ENCODE results near the gene GPR171.

Gene GPR171

DNA sequence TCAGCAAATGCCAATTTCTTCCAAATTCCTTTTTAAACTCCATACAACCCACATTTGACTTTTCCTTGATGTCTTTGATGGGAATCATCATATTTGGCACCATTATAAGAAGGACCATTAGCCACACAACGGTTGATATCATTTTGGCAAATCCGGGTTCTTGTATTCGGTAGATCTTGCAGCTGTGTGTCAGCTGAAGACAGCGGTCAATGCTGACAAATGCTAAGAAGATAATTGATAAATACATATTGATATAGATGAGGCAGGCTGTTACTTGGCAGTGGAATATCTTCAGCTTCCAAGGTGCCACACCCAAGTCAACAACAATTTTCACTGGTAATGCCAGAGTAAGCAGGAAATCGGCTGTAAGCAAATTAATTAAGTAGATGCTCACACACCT lies 4.2 kb downstream of the GPR171 start:
- CTCF ChIA-PET = interaction anchor here (5.4 kb wide), 1 partner anchor 29 kb away, joined by 24 read pairs; no protein-coding TSS in a partner anchor
- TF ChIP-seq, protein P1, sequence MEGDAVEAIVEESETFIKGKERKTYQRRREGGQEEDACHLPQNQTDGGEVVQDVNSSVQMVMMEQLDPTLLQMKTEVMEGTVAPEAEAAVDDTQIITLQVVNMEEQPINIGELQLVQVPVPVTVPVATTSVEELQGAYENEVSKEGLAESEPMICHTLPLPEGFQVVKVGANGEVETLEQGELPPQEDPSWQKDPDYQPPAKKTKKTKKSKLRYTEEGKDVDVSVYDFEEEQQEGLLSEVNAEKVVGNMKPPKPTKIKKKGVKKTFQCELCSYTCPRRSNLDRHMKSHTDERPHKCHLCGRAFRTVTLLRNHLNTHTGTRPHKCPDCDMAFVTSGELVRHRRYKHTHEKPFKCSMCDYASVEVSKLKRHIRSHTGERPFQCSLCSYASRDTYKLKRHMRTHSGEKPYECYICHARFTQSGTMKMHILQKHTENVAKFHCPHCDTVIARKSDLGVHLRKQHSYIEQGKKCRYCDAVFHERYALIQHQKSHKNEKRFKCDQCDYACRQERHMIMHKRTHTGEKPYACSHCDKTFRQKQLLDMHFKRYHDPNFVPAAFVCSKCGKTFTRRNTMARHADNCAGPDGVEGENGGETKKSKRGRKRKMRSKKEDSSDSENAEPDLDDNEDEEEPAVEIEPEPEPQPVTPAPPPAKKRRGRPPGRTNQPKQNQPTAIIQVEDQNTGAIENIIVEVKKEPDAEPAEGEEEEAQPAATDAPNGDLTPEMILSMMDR (IDR thresholded peaks at IDR 0.05; ENCODE audit: control extremely low read depth, extremely low read depth, low read depth, missing control alignments) = no peak
- DNase-seq (ENCODE audit: extremely low spot score) = no peak

DNA sequence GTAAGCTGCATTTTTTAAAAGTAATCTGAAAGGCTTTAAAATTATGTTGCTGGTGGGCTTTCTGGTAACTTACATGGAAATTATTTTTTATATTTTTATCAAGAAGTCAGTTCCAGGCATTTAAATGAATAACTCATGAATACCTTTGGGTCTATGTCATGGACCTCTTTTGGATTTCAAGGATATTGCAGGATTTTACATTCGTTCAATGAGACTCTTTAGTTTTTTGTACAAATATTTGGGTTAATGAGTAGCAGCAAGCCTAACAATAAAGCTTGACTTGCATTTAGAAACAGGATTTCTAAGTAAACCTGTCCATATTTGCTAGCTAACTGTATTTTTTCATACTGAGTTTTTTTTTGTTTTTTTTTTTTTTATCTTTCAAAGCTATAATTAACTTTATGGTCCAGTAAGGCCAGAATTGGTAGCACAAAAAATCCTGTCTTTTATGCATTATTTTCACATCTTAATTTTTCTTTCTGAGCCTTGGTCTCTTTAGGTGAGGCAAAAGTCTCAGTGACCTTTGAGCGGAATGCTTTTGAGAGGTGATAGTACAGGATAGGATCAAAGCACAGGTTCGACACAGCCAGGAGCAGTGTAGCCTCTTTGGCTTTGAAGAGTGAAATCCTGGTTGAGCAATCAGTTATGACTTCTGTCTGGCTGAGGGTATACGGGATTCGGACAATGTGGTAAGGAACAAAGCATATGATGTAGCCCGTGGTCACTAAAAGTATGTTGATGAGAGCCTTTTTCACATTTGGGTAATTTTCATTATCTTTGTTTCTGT lies 4.8 kb downstream of the GPR171 start:
- POLR2A ChIA-PET = interaction anchor here (0.7 kb wide), 1 partner anchor 195 kb away, joined by 4 read pairs; no protein-coding TSS in a partner anchor
- CTCF ChIA-PET = interaction anchor here (0.7 to 5.4 kb wide), 5 partner anchors 9 to 83 kb away, joined by 3 to 24 read pairs (median 3); no protein-coding TSS in a partner anchor
- TF ChIP-seq, protein P1 (IDR thresholded peaks at IDR 0.05; ENCODE audit: control extremely low read depth, extremely low read depth, low read depth, missing control alignments) = no peak
- no peak for DNase-seq (ENCODE audit: extremely low spot score)

More for the DNA sequence above, 4.2 kb downstream of the GPR171 start:
- POLR2A ChIA-PET = no interaction called here

DNA sequence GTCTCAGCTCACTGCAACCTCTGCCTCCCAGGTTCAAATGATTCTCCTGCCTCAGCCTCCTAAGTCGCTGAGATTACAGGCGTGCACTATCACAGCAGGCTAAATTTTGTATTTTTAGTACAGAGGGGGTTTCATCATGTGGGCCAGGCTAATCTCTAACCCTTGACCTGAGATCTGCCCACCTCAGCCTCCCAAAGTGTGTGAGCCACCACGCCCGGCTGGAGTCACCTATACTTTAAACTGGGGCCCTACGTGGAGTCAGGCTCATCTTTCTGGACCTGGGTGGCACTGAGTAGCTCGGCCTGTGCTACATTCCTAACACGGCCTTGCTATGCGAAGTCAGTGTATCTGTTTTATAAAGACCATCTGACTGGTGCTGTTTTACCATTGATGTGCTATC lies 5.8 kb downstream of the GPR171 start:
- CTCF ChIA-PET = interaction anchor here (0.8 to 3.2 kb wide), 6 partner anchors 10 to 34 kb away, joined by 3 to 21 read pairs (median 4); no protein-coding TSS in a partner anchor
- POLR2A ChIA-PET = no interaction called here
- TF ChIP-seq, protein P1 (IDR thresholded peaks at IDR 0.05; ENCODE audit: control extremely low read depth, extremely low read depth, low read depth, missing control alignments) = no peak
- DNase-seq (ENCODE audit: extremely low spot score) = no peak

DNA sequence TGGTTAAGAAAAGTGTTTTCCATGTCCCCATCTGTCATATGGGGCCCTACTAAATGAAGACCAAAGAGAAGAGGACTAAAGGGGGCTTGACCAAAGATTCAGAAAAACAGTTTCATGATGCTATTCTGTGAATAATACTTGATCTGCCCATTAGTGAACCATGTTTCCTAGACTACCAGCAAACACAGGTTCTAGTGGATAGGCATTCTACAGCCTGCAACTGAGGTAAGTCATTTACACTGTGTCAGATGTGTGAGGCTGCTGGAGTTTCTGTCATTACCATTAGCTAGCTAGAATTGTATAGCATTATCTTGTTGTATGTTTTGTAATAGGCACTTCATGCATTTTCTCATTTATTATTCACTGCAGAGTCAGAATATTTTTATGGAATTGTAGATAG lies 6.6 kb downstream of the GPR171 start:
- ChIA-PET POLR2A (no interaction called here), CTCF (interaction anchor here (1.0 to 3.2 kb wide), 4 partner anchors 11 to 33 kb away, joined by 3 to 21 read pairs (median 8); no protein-coding TSS in a partner anchor)
- no peak for DNase-seq (ENCODE audit: extremely low spot score)
- TF ChIP-seq, protein P1 (IDR thresholded peaks at IDR 0.05; ENCODE audit: control extremely low read depth, extremely low read depth, low read depth, missing control alignments) = no peak

DNA sequence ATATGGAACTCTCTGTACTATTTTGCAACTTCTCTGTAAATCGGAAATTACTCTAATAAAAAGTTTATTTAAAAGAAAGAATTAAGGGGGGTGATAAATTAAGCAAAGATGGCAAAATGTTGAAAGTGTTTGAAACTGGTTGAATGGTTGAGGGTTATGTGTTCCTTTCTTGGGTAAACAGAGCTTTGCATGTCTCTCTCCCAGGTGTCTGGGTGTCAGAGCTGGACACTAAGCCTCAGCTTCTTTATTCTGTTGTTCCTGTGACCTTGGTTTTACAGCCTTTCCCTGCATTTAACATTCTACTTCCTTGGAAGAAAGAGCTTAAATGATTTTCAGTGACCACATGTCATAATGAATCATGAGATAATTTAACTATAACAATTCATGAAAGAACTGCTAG lies 7.2 kb downstream of the GPR171 start:
- CTCF ChIA-PET = interaction anchor here (2.1 to 3.2 kb wide), 3 partner anchors 10 to 33 kb away, joined by 5 to 21 read pairs (median 11); no protein-coding TSS in a partner anchor
- DNase-seq (ENCODE audit: extremely low spot score) = no peak

DNA sequence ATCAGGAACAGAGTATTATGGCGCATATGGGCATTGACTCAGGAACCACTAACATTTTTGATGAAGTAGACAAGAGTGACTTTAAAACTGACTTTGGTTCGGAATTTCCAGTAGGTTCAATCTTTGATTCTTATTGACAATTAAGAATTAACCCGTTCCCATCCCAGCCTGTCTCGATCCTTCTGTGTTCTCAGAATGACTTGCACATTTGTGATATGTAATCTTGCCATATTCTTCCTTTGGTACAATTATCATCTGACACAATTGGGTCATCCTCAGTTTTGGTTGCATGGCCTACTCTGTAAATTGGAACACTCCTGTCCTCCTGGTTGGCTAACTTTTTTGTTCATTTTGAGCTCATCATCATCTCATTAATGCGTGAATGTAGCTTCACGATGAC lies 10.5 kb downstream of the GPR171 start:
- TF ChIP-seq, protein P1 (IDR thresholded peaks at IDR 0.05; ENCODE audit: control extremely low read depth, extremely low read depth, low read depth, missing control alignments) = no peak
- POLR2A ChIA-PET = no interaction called here
- CTCF ChIA-PET = interaction anchor here (2.1 to 3.1 kb wide), 2 partner anchors 24 to 36 kb away, joined by 8 to 11 read pairs; no protein-coding TSS in a partner anchor

More for the DNA sequence above, 7.2 kb downstream of the GPR171 start:
- POLR2A ChIA-PET = no interaction called here
- TF ChIP-seq, protein P1 (IDR thresholded peaks at IDR 0.05; ENCODE audit: control extremely low read depth, extremely low read depth, low read depth, missing control alignments) = no peak

More for the DNA sequence above, 10.5 kb downstream of the GPR171 start:
- DNase-seq (ENCODE audit: extremely low spot score) = no peak

Measured in GM10248 (cell line).